CD4-positive, alpha-beta memory T cell (primary cell): ENCODE measurements around the gene DCPS. TPM values are rescaled to one million over a fixed set of nuclear protein-coding genes. Genes with fewer than 3 reads are reported as not detected.

ENCODE experiments used
- CTCF ChIA-PET: fragments of 350-600 bp; sonication (Branson Sonifier 250); formaldehyde crosslinking; loops from one replicate; lab custom pipeline; 2021; ENCODE audit warnings: inconsistent platforms; ENCODE audit not compliant: partially characterized antibody; lab: Charles Lee
- POLR2A ChIA-PET: fragments of 350-600 bp; sonication (Branson Sonifier 250); formaldehyde crosslinking; loops from one replicate; lab custom pipeline; 2021; ENCODE audit not compliant: partially characterized antibody; lab: Charles Lee
- DNase-seq, 5 donors: peaks; one replicate each; pipeline versions ENCODE4 v3.0.0 to v3.0.0-alpha.2; 2020 to 2022; ENCODE audit warnings: mixed read lengths in 1 of 5
- H3K27ac ChIP-seq: one replicate; pipeline ENCODE4 v1.7.0; 2013; ENCODE audit warnings: low read depth, low read length
- H3K27me3 ChIP-seq: 2 replicates; pipeline ENCODE4 v1.7.0; 2013; ENCODE audit warnings: mild to moderate bottlenecking, low read length, moderate library complexity; ENCODE audit not compliant: insufficient read depth
- H3K36me3 ChIP-seq: 2 replicates; pipeline ENCODE4 v1.7.0; 2013; ENCODE audit warnings: mild to moderate bottlenecking, low read length, moderate library complexity; ENCODE audit not compliant: insufficient read depth
- H3K4me1 ChIP-seq: 2 replicates; pipeline ENCODE4 v1.7.0; 2013; ENCODE audit warnings: mild to moderate bottlenecking, low read length, moderate library complexity; ENCODE audit not compliant: insufficient read depth
- H3K4me3 ChIP-seq, 2 donors: one replicate each; pipeline ENCODE4 v1.7.0; 2013; ENCODE audit warnings: low read length in 2 of 2, mild to moderate bottlenecking in 1 of 2
- H3K9me3 ChIP-seq, 2 donors: one replicate each; pipeline ENCODE4 v1.7.0; 2013; ENCODE audit warnings: low read length in 2 of 2, control low read depth in 1 of 2; ENCODE audit not compliant: control insufficient read depth in 1 of 2
- H3K27ac Mint-ChIP-seq, 7 donors: one replicate each; pipeline ENCODE4 v1.8.0; 2020 to 2021; ENCODE audit warnings: mixed read lengths in 7 of 7, mild to moderate bottlenecking in 6 of 7, inconsistent platforms in 3 of 7, moderate library complexity in 3 of 7
- H3K27me3 Mint-ChIP-seq, 2 donors: one replicate each; pipeline ENCODE4 v1.8.0; 2020 to 2021; ENCODE audit warnings: mixed read lengths in 2 of 2
- H3K36me3 Mint-ChIP-seq, 2 donors: one replicate each; pipeline ENCODE4 v1.8.0; 2020 to 2021; ENCODE audit warnings: mixed read lengths in 2 of 2, inconsistent platforms in 1 of 2, mild to moderate bottlenecking in 1 of 2
- H3K4me1 Mint-ChIP-seq, 4 donors: one replicate each; pipeline ENCODE4 v1.8.0; 2020 to 2021; ENCODE audit warnings: mixed read lengths in 4 of 4, mild to moderate bottlenecking in 1 of 4
- H3K4me3 Mint-ChIP-seq, 8 donors: one replicate each; pipeline ENCODE4 v1.8.0; 2020 to 2021; ENCODE audit warnings: mixed read lengths in 8 of 8, mild to moderate bottlenecking in 7 of 8, moderate library complexity in 6 of 8, inconsistent platforms in 3 of 8
- H3K9me3 Mint-ChIP-seq, 8 donors: one replicate each; pipeline ENCODE4 v1.8.0; 2020 to 2021; ENCODE audit warnings: mixed read lengths in 8 of 8, mild to moderate bottlenecking in 5 of 8, inconsistent platforms in 3 of 8, moderate library complexity in 1 of 8
- intact Hi-C: fragments of 100-400 bp; cut with micrococcal nuclease; formaldehyde crosslinking; loops from one replicate; pipeline ENCODE4 v1.15.1; 2023
- polyA plus RNA-seq, 2 donors: library from polyadenylated mRNA; unstranded; fragments of 300-500 nt; fragmentation: Illumina TruSeq; gene quantifications; one replicate each; pipeline ENCODE4 v1.2.3, GENCODE V29; 2021
- total RNA-seq, 2 experiments: library from RNA; stranded (reverse); gene quantifications; one replicate each; pipeline ENCODE4 v1.2.3, GENCODE V29; 2021

The DCPS gene
- total and polyA plus RNA-seq, 4 experiments from 2014 or later: 20.2 to 48.0 (median 30.7) TPM

DNA sequence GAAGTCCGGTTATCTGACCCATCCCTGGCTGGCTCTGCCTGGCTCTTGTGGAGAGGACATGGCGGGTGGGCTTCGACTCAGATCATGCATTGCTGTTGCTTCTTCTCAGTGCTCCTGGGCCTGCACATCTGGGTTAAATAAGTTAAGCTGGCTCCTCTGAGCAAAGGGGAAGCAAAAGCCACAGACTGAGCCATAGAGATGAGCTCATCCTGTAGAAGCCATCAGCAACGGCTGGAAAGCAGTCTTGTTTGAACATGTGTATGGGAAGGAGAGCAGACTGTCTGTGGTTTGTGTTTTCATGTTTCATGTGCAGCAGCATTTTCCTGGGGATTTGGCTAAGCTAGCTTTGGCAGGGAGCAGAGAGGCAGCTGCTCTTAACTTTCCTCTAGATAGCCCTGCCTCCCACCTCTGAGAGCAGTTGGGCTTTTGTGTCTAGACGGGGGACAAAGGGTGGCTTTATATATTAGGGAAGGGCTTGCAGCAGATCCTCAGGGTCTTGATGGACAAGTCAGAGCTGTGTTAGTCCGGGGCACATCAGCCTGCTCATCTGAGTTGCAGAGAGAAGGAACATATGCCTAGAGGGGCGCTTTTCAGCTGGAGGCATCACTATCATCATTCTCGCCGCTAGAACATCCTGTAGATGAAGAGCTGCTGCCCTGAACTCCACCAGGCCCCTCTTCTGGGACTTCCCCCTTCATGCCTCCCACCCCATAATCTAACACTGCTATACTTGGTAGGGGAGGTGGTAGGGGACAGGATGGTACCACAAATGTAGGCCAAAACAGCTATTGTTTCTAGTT, 14.9 kb downstream of the DCPS start:
- Histone ChIP-seq H3K36me3 (no peaks in the 10 kb centered on the region), H3K27ac (peak overlapping the region; percentile 30), H3K4me1 (peaks cover 26% of the 10 kb centered on the region), H3K4me3 (no peak overlapping the region), H3K27me3 (no peaks in the 10 kb centered on the region), H3K9me3 (no peaks in the 10 kb centered on the region)
- H3K9me3 Mint-ChIP-seq: peaks cover 0 to 8% (median 0%) of the 10 kb centered on the region in 8 donors
- peak overlapping the region in 7 of 8 donors; percentile 17 to 83 (median 70) for H3K4me3 Mint-ChIP-seq
- no peaks in the 10 kb centered on the region for H3K27me3 Mint-ChIP-seq
- peak overlapping the region; percentile 11 to 90 (median 65) for H3K27ac Mint-ChIP-seq
- DNase-seq: peak in 1 of 5 donors; percentile 14
- peaks cover 27 to 46% (median 38%) of the 10 kb centered on the region in 4 donors for H3K4me1 Mint-ChIP-seq
- POLR2A ChIA-PET: interaction anchor here (1.3 to 2.8 kb wide), 2 partner anchors 14 to 50 kb away, joined by 5 to 18 read pairs; partner anchors contain the start of genes DCPS, FOXRED1 and SRPRA
- intact Hi-C loops: no loop called here
- CTCF ChIA-PET: interaction anchor here (0.6 to 1.8 kb wide), 4 partner anchors 9 to 166 kb away, joined by 3 to 13 read pairs (median 4); no protein-coding TSS in a partner anchor
- H3K36me3 Mint-ChIP-seq: peaks cover 30 to 36% of the 10 kb centered on the region in 2 donors

DNA sequence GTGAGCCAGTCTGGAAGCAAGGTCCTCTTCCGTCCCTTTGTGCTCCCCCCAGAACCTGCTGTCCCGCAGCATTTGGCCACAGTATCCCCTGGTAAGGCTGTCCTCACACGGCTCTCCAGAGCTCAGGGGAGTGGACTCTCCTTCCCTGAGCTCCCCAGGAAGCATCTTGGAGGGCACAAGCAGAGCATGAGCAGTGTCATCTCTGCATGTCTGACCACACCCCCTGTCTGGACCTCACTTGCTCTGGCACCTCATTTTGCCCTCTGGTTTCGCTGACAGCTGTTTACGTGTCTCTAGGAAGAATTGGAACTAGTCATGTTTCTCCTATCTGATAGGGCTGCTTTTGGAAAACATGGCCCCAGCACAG, 15.5 kb downstream of the DCPS start:
- Mint-ChIP-seq H3K36me3 (peaks cover 26 to 31% of the 10 kb centered on the region in 2 donors), H3K4me3 (peak overlapping the region in 3 of 8 donors; percentile 33 to 70 (median 66)), H3K27ac (peak overlapping the region in 5 of 7 donors; percentile 20 to 90 (median 88)), H3K4me1 (peaks cover 27 to 41% (median 35%) of the 10 kb centered on the region in 4 donors), H3K9me3 (peaks cover 0 to 8% (median 0%) of the 10 kb centered on the region in 8 donors), H3K27me3 (no peaks in the 10 kb centered on the region)
- intact Hi-C loops: no loop called here
- ChIA-PET CTCF (interaction anchor here (1.0 to 1.8 kb wide), 3 partner anchors 9 to 166 kb away, joined by 4 to 13 read pairs (median 5); no protein-coding TSS in a partner anchor), POLR2A (interaction anchor here (1.3 to 2.8 kb wide), 2 partner anchors 15 to 51 kb away, joined by 5 to 18 read pairs; partner anchors contain the start of genes DCPS, FOXRED1 and SRPRA)
- Histone ChIP-seq H3K36me3 (no peaks in the 10 kb centered on the region), H3K27me3 (no peaks in the 10 kb centered on the region), H3K27ac (no peak overlapping the region), H3K4me3 (no peak overlapping the region), H3K4me1 (peaks cover 26% of the 10 kb centered on the region), H3K9me3 (no peaks in the 10 kb centered on the region)
- no peak for DNase-seq

DNA sequence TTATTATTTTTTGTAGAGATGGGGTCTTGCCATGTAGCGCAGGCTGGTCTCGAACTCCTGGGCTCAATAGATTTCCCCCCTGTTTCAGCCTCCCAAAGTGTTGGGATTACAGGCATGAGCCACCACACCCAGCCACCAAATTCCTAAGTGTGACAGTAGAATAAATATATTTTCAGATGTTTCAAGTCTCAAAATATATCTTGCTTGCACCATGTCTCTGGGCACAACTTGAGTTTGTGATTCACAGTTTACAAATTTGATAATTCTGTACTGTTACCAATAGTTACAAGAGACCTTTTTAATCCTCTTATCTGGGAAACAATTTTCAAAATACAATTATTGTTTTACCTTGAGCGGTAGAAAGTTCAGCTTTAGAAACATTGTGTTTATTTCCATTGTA, 19.1 kb downstream of the DCPS start:
- Mint-ChIP-seq H3K4me3 (no peak overlapping the region), H3K4me1 (peaks cover 25 to 42% (median 29%) of the 10 kb centered on the region in 4 donors), H3K36me3 (peaks cover 13 to 26% of the 10 kb centered on the region in 2 donors), H3K27me3 (no peaks in the 10 kb centered on the region), H3K9me3 (peaks cover 0 to 2% (median 0%) of the 10 kb centered on the region in 8 donors), H3K27ac (no peak overlapping the region)
- Histone ChIP-seq H3K36me3 (no peaks in the 10 kb centered on the region), H3K4me1 (peaks cover 17% of the 10 kb centered on the region), H3K9me3 (no peaks in the 10 kb centered on the region), H3K27ac (no peak overlapping the region), H3K4me3 (no peak overlapping the region), H3K27me3 (no peaks in the 10 kb centered on the region)
- POLR2A ChIA-PET: no interaction called here
- intact Hi-C loops: no loop called here
- no peak for DNase-seq
- CTCF ChIA-PET: interaction anchor here (1.1 to 3.2 kb wide), 2 partner anchors 12 to 158 kb away, joined by 3 to 15 read pairs; no protein-coding TSS in a partner anchor

- no peak overlapping the region for H3K4me3 ChIP-seq
- CTCF ChIA-PET: no interaction called here
- POLR2A ChIA-PET: no interaction called here
- no peak overlapping the region for H3K27ac ChIP-seq
- Mint-ChIP-seq H3K9me3 (no peaks in the 10 kb centered on the region), H3K27me3 (no peaks in the 10 kb centered on the region), H3K4me3 (no peak overlapping the region), H3K4me1 (peaks cover 7 to 20% (median 16%) of the 10 kb centered on the region in 4 donors), H3K36me3 (peaks cover 18 to 47% of the 10 kb centered on the region in 2 donors), H3K27ac (peak overlapping the region in 2 of 7 donors; percentile 52 to 53)
- no peaks in the 10 kb centered on the region for H3K27me3 ChIP-seq
- H3K36me3 ChIP-seq: peaks cover 15% of the 10 kb centered on the region
- DNase-seq: no peak
- intact Hi-C loops: no loop called here
- no peaks in the 10 kb centered on the region for H3K9me3 ChIP-seq
- no peaks in the 10 kb centered on the region for H3K4me1 ChIP-seq
Observed at GRCh38 chr11:126327281-126328000, 23.6 kb downstream of the DCPS start.

DNA sequence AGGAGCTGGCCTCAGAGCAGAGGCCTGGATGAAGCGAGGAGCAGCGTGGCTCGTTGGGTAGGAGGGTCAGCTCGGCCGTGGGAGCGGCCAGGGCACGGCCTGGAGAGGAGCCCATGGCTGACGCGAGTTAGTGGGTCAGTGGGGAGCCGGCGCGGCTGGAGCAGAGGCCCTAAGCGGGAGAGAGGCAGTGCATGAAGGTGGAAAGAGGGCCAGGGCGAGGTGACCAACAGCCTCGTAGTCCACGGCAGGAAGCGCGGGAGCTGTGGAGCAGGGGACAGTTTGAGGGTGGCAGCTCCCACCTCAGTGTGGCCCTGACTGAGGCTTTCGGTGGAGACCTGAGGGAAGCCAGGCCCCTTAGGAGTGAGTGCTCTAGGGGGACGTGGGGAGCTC, 24.1 kb downstream of the DCPS start:
- ChIA-PET CTCF (no interaction called here), POLR2A (no interaction called here)
- Mint-ChIP-seq H3K27ac (no peak overlapping the region), H3K36me3 (peaks cover 21 to 52% of the 10 kb centered on the region in 2 donors), H3K27me3 (no peaks in the 10 kb centered on the region), H3K9me3 (no peaks in the 10 kb centered on the region), H3K4me1 (peaks cover 7 to 20% (median 16%) of the 10 kb centered on the region in 4 donors), H3K4me3 (peak overlapping the region in 1 of 8 donors; percentile 23)
- Histone ChIP-seq H3K4me3 (no peak overlapping the region), H3K27ac (no peak overlapping the region), H3K9me3 (no peaks in the 10 kb centered on the region), H3K27me3 (no peaks in the 10 kb centered on the region), H3K36me3 (peaks cover 21% of the 10 kb centered on the region), H3K4me1 (no peaks in the 10 kb centered on the region)
- no peak for DNase-seq
- intact Hi-C loops: no loop called here

DNA sequence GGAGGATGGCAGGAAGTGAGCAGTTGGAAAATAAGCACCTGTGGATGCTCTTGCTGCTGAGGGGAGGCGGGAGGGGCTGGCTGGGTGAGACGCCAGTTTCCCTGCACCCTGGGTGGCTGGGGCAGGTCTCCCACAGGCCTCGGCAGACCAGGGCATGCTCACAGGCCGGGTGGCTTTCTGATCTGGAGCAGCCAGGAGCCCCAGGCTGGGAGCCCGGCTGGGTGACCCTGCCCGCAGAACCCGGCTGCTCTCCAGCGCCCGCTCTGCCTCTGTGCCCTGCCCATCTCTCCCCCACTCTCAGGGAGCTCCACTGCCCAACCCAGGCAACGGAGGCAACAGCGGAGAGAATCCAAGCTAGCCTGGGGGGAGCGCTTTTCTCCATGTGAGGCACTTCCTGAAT, 24.6 kb downstream of the DCPS start:
- POLR2A ChIA-PET: no interaction called here
- peaks cover 26 to 57% of the 10 kb centered on the region in 2 donors for H3K36me3 Mint-ChIP-seq
- no peak overlapping the region for H3K27ac Mint-ChIP-seq
- no peaks in the 10 kb centered on the region for H3K27me3 Mint-ChIP-seq
- peaks cover 7 to 20% (median 16%) of the 10 kb centered on the region in 4 donors for H3K4me1 Mint-ChIP-seq
- Histone ChIP-seq H3K9me3 (no peaks in the 10 kb centered on the region), H3K36me3 (peaks cover 25% of the 10 kb centered on the region), H3K27me3 (no peaks in the 10 kb centered on the region), H3K4me1 (no peaks in the 10 kb centered on the region), H3K27ac (no peak overlapping the region), H3K4me3 (no peak overlapping the region)
- no peaks in the 10 kb centered on the region for H3K9me3 Mint-ChIP-seq
- intact Hi-C loops: no loop called here
- H3K4me3 Mint-ChIP-seq: no peak overlapping the region
- CTCF ChIA-PET: no interaction called here
- DNase-seq: no peak
